ENCODE results near the gene TMEM82.

Gene TMEM82

GRCh38 chr1:15734901-15735300 is 7.4 kb upstream of the TMEM82 start:
- in situ Hi-C loops (cut with MboI; ENCODE audit: low sequenced_read_pairs), result no loop called here

DNA sequence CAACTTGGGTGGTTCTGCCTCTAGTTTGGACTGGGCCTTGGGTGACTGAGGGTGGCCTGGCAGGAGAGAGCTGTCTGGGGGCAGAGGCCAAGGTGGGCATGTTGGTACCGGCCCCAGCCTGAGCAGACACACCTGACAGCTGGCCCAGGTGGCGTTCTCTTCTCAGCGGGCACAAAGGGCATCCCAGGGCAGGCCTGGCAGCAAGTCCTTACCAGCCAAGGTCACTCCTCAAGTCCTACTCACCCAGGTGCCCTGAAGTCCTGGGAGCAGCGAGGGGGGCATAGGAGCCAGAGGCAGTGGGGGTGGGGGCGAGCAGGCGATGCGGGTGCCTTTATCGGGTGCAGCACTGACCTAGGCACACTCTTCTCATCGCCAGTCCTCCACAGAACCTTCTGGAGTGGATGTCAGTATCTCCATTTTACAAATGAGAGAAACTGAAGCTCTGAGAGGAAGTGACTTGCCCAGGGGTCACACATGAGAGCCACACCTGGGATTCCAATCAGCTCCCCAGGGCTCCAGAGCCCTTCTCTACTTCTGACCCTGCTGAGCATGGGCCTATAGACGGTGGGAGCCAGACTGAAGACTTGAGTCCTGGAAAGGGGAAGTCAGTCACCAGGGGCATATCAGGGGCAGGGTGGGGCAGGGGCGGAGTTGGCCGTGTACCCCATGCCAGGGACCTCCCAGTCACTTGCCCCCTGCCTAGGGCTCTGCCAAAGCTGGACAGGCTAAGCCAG is 6.8 kb upstream of the TMEM82 start:
- in situ Hi-C loops (cut with MboI; ENCODE audit: low sequenced_read_pairs), result no loop called here

DNA sequence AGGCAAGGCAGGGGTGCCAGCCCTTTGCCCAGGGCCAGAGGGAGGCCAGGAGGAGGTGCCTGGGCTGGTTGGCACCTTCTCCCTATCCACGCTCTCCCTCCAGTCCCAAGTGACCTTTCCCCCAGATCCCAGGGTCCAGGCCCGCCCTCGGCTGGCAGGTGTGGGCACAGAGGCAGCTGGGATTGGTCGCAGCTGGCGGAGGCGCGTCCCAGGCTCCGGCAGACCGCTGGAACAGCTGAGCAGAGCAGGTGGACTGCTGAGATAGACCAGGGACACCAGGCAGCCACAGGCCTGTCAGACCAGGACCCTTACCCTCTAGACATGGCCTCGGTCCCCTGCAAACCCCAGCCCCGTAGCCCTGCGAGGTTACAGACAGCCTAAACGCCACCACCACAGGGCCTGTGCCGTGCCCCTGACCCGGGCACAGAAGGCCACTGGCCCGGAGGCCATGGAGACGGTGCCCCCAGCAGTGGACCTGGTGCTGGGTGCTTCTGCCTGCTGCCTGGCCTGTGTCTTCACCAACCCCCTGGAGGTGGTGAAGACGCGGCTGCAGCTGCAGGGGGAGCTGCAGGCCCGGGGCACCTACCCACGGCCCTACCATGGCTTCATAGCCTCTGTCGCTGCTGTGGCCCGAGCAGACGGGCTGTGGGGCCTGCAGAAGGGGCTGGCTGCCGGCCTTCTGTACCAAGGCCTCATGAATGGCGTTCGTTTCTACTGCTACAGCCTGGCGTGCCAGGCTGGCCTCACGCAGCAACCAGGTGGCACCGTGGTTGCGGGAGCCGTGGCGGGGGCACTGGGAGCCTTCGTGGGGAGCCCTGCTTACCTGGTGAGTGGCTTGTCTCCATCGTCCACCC is 6.0 kb upstream of the TMEM82 start, which contains the start of gene SLC25A34:
Gene SLC25A34, plus strand, starts transcription at position 221 of the 854 bp plus-strand sequence. Its CDS starts 228 bp downstream, at position 449.
- in situ Hi-C loops (cut with MboI; ENCODE audit: low sequenced_read_pairs), result no loop called here

- in situ Hi-C loops (cut with MboI; ENCODE audit: low sequenced_read_pairs), result no loop called here
Measured at GRCh38 chr1:15736892-15737261, 5.4 kb upstream of the TMEM82 start.

DNA sequence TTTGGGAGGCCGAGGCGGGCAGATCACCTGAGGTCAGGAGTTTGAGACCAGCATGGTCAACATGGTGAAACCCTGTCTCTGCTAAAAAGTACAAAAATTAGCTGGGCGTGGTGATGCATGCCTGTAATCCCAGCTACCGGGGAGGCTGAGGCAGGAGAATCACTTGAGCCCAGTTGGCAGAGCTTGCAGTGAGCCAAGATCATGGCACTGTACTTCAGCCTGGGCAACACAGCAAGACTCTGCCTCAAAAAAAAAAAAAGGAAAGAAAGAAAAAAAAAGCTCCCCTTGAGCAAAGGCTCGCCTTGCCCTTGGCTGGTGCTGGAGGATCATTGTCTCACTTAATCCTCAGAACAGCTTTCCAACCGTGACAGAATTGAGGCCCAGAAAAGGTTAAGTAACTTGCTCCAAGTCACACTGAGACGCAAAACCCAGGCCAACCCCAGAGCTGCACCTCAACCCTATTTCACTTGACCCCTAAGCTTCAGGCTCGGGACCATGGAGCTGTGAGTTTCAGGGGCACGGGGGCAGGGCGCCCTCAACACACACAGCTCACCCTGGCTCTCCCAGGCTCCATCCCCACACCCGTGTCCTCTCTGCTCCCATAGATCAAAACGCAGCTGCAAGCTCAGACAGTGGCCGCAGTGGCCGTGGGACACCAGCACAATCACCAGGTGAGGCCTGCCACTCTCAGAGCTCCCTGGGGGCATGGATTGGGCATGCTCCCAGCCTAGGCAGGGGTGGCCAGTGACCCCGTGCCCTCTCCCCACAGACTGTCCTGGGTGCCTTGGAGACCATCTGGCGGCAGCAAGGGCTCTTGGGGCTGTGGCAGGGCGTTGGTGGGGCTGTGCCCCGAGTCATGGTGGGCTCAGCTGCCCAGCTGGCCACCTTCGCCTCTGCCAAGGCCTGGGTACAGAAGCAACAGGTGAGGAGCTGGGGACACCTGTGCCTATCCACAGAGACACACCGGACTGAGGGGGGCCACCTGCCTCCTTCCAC is 4.7 kb upstream of the TMEM82 start:
- in situ Hi-C loops (cut with MboI; ENCODE audit: low sequenced_read_pairs), result no loop called here

GRCh38 chr1:15738416-15739113 is 3.7 kb upstream of the TMEM82 start:
- in situ Hi-C loops (cut with MboI; ENCODE audit: low sequenced_read_pairs), result no loop called here

DNA sequence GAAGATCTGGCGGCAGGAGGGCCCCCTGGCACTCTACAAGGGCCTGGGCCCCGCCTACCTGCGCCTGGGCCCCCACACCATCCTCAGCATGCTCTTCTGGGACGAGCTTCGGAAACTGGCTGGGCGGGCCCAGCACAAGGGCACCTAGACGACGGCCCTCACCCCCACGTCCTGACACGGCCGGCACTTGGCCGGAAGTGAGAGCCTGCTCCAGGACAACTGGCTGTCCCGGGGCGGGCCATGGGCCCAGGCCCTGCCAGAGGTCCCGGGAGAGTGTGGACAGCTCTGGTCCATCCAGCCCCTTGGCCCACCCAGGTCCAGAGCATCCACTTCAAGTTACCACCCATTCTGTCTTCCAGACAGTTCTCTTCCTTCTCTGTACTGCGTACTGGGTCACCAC is 3.0 kb upstream of the TMEM82 start:
- in situ Hi-C loops (cut with MboI; ENCODE audit: low sequenced_read_pairs), result no loop called here

- in situ Hi-C loops (cut with MboI; ENCODE audit: low sequenced_read_pairs), result no loop called here
Measured at GRCh38 chr1:15739745-15740144, 2.6 kb upstream of the TMEM82 start.

DNA sequence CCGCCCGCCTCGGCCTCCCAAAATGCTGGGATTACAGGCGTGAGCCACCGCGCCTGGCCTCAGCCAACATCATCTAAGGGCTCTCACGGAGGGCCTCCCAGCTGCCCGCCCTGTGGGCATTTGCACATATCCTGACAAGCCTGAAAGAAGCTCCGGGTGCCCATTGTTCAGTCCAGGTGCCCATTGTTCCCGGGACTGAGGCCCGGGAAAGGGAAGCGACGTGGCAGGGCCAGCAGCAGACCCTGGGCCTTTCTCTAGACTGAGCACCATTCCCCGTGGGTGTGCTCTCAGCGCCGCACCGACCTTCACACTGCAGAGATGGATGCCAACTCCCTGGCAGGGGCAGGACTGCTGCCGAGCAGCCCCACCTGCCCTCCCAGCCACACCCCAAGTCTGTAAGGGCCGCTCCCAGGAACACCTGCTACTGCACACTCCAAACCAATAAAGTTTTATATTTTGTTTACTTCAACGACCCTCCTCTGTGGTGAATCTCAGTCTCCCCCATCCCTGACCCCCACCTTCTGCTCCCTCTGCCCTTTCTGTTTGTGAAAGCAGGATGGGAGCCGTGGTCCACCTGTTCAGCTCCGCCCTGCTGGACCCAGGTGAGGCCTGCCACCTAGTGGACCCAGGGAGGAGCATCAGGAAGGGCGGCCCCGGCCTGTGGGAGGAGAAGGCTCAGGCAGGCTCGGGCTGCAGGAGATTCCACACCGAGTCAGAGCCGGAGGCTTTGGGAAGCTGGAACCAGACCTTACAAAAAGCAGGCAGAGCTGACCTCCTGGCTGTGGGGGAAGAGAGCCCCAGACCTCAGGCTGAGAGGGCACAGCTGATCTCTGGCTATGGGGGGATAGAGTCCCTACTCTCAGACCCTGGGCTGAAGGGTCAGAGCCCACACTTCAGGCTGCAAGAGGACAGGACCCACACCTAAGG is 1.1 kb upstream of the TMEM82 start:
- in situ Hi-C loops (cut with MboI; ENCODE audit: low sequenced_read_pairs), result no loop called here

GRCh38 chr1:15744122-15744679 is 1.9 kb downstream of the TMEM82 start:
- in situ Hi-C loops (cut with MboI; ENCODE audit: low sequenced_read_pairs), result no loop called here

GRCh38 chr1:15747378-15747777 is 5.1 kb downstream of the TMEM82 start:
- in situ Hi-C loops (cut with MboI; ENCODE audit: low sequenced_read_pairs), result no loop called here

GRCh38 chr1:15748264-15748663 is 6.0 kb downstream of the TMEM82 start:
- in situ Hi-C loops (cut with MboI; ENCODE audit: low sequenced_read_pairs), result no loop called here

- in situ Hi-C loops (cut with MboI; ENCODE audit: low sequenced_read_pairs), result no loop called here
Measured at GRCh38 chr1:15748690-15749398, 6.5 kb downstream of the TMEM82 start.

DNA sequence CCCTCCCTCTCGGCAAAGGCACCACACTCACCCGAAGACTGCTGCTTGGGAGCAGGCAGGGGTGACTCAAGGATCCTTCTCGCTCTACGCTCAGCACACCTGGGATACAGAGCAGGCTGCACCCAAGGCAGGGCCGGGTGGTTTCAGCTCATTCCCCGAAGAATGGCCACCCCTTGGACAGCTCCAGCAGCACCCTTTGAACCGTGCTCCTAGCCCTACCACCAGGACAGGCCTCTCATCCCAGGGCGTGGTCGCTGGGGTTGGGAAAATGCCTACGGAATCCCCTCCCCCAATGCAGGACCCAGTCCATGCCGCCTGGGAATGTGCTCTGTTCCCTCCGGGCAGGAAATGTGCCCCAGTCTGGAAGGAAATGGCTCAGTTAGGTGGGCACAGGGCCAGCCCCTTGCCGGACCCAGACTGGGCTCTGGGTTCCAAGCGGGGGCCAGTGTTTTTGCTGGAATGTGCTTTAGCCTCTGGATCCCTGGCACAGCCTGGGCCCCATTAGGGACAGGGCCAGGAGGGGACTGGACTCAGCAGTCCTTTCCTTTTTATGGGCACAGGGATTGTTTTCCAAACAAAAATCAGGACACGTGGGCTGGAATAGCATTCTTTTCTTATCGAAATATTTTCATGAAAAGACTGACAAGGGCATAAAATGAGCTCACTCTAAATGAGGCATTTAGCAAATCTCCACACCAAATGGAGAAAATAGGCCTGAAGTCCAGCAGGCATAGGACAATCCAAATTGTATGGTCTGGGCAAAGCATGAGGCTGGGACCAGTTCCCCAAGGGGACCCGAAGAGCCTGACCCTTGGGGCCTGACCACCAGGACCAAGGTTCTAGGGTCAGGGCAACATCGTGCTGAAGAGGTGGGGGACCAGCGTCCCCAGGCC is 7.3 kb downstream of the TMEM82 start:
- in situ Hi-C loops (cut with MboI; ENCODE audit: low sequenced_read_pairs), result no loop called here

GRCh38 chr1:15750924-15751323 is 8.6 kb downstream of the TMEM82 start:
- in situ Hi-C loops (cut with MboI; ENCODE audit: low sequenced_read_pairs), result no loop called here

GRCh38 chr1:15751717-15752116 is 9.4 kb downstream of the TMEM82 start:
- in situ Hi-C loops (cut with MboI; ENCODE audit: low sequenced_read_pairs), result no loop called here

DNA sequence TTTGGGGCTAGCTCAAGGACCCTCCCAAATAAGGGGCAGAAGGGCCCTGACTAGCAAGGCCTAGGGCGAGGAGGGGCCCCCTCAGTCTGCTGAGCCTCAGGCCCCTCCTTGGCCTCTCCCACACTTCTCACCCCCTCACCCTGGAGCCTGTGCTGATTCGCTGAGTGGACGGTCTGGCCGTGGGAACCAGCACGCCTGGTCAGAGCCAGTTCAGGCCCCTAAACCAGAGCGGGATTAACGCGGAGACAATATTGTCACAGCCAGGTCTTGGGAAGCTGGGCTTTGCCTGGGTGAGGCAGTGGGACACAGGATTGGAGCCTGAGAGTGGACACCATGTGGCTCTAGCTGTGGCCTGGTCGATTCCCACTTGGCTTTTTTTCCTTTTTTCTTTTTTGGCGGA is 11.5 kb downstream of the TMEM82 start:
- in situ Hi-C loops (cut with MboI; ENCODE audit: low sequenced_read_pairs), result no loop called here
